ENCODE results near the gene SNIP1. TPM values are rescaled to one million over a fixed set of nuclear protein-coding genes. Genes with fewer than 3 reads are reported as not detected.
"Not testable (repeated sequence)": the region's sequence is repeated elsewhere in the genome, so short reads cannot be mapped to it uniquely, and the experiment has no call there.

SNIP1 gene
- total and polyA plus RNA-seq, 7 experiments from 2014 or later = 5.2 to 53.6 (median 33.8) TPM

GRCh38 chr1:37518241-37518640 is 35.9 kb downstream of the SNIP1 start:
- H3K27me3 Mint-ChIP-seq; H3K4me1 ChIP-seq (ENCODE audit: control insufficient read depth in 2 of 2, insufficient read depth in 2 of 2, low read length in 2 of 2); ATAC-seq; H3K9me3 ChIP-seq (ENCODE audit: control insufficient read depth in 2 of 3, low read length in 3 of 3); H3K36me3 ChIP-seq (ENCODE audit: control insufficient read depth in 2 of 3, insufficient read depth in 3 of 3, low read length in 3 of 3); H3K36me3 Mint-ChIP-seq; POLR2A ChIA-PET; H3K4me3 ChIP-seq (ENCODE audit: low read length); H3K27ac ChIP-seq (ENCODE audit: low read depth, low read length); DNase-seq; H3K4me3 Mint-ChIP-seq; H3K27me3 ChIP-seq (ENCODE audit: control insufficient read depth in 2 of 2, insufficient read depth in 2 of 2, low read length in 2 of 2); CTCF ChIA-PET; H3K27ac Mint-ChIP-seq: not testable (repeated sequence)
- H3K9me3 Mint-ChIP-seq = peaks cover 0 to 12% (median 4%) of the 10 kb centered on the region in 11 donors
- H3K4me1 Mint-ChIP-seq = peaks cover 4 to 36% (median 31%) of the 10 kb centered on the region in 7 donors
- intact Hi-C loops (cut with micrococcal nuclease) = loop anchor here in 1 of 2 donors (10.0 kb wide), 1 partner anchor 77 kb away; the partner anchor contains the start of gene GNL2

- no peaks in the 10 kb centered on the region for H3K27me3 ChIP-seq (ENCODE audit: control insufficient read depth in 2 of 2, insufficient read depth in 2 of 2, low read length in 2 of 2)
- CTCF ChIA-PET = no interaction called here
- peaks cover 6 to 42% (median 37%) of the 10 kb centered on the region in 7 donors for H3K4me1 Mint-ChIP-seq
Measured at GRCh38 chr1:37517569-37517968, 36.5 kb downstream of the SNIP1 start.

GRCh38 chr1:37515185-37516034 is 38.7 kb downstream of the SNIP1 start:
- H3K4me3 Mint-ChIP-seq = peak overlapping the region; percentile 88 to 98 (median 96)
- ChIA-PET POLR2A (interaction anchor here (0.6 to 4.6 kb wide), 20 partner anchors 10 to 176 kb away, joined by 3 to 52 read pairs (median 6); partner anchors contain the start of genes CDCA8, SNIP1 and ZC3H12A), CTCF (interaction anchor here (0.6 to 1.9 kb wide), 9 partner anchors 10 to 1036 kb away, joined by 3 to 10 read pairs (median 4); no protein-coding TSS in a partner anchor)
- DNase-seq (peak in 1 of 9 donors; percentile 2), ATAC-seq (no peak)
- Histone ChIP-seq H3K36me3 (ENCODE audit: control insufficient read depth in 2 of 3, insufficient read depth in 3 of 3, low read length in 3 of 3) (peaks cover 0 to 7% (median 0%) of the 10 kb centered on the region in 3 experiments), H3K4me1 (ENCODE audit: control insufficient read depth in 2 of 2, insufficient read depth in 2 of 2, low read length in 2 of 2) (peaks cover 16 to 22% of the 10 kb centered on the region in 2 donors), H3K27me3 (ENCODE audit: control insufficient read depth in 2 of 2, insufficient read depth in 2 of 2, low read length in 2 of 2) (no peaks in the 10 kb centered on the region), H3K9me3 (ENCODE audit: control insufficient read depth in 2 of 3, low read length in 3 of 3) (no peaks in the 10 kb centered on the region), H3K27ac (ENCODE audit: low read depth, low read length) (peak overlapping the region; percentile 89), H3K4me3 (ENCODE audit: low read length) (peak overlapping the region; percentile 87)
- peaks cover 10 to 55% (median 46%) of the 10 kb centered on the region in 7 donors for H3K4me1 Mint-ChIP-seq
- peaks cover 0 to 8% (median 4%) of the 10 kb centered on the region in 5 donors for H3K36me3 Mint-ChIP-seq
- peaks cover 0 to 4% (median 0%) of the 10 kb centered on the region in 5 donors for H3K27me3 Mint-ChIP-seq
- H3K9me3 Mint-ChIP-seq = peaks cover 0 to 5% (median 0%) of the 10 kb centered on the region in 11 donors
- peak overlapping the region; percentile 93 to 99 (median 98) for H3K27ac Mint-ChIP-seq
- intact Hi-C loops (cut with micrococcal nuclease) = loop anchor here (2.0 to 10.0 kb wide), 3 partner anchors 39 to 167 kb away; partner anchors contain the start of gene GNL2 (in 1 of the 2)

More at GRCh38 chr1:37517569-37517968, 36.5 kb downstream of the SNIP1 start:
- peaks cover 0 to 3% (median 0%) of the 10 kb centered on the region in 5 donors for H3K36me3 Mint-ChIP-seq
- H3K4me3 Mint-ChIP-seq = peak overlapping the region in 1 of 10 donors; percentile 35
- intact Hi-C loops (cut with micrococcal nuclease) = loop anchor here in 1 of 2 donors (10.0 kb wide), 1 partner anchor 77 kb away; the partner anchor contains the start of gene GNL2
- Histone ChIP-seq H3K9me3 (ENCODE audit: control insufficient read depth in 2 of 3, low read length in 3 of 3) (no peaks in the 10 kb centered on the region), H3K4me1 (ENCODE audit: control insufficient read depth in 2 of 2, insufficient read depth in 2 of 2, low read length in 2 of 2) (peaks cover 12 to 13% of the 10 kb centered on the region in 2 donors), H3K36me3 (ENCODE audit: control insufficient read depth in 2 of 3, insufficient read depth in 3 of 3, low read length in 3 of 3) (no peaks in the 10 kb centered on the region), H3K27ac (ENCODE audit: low read depth, low read length) (no peak overlapping the region), H3K4me3 (ENCODE audit: low read length) (no peak overlapping the region)
- peak overlapping the region in 1 of 9 donors; percentile 11 for H3K27ac Mint-ChIP-seq
- POLR2A ChIA-PET = no interaction called here
- DNase-seq (no peak), ATAC-seq (no peak)
- H3K27me3 Mint-ChIP-seq = peaks cover 0 to 4% (median 0%) of the 10 kb centered on the region in 5 donors
- H3K9me3 Mint-ChIP-seq = peaks cover 0 to 5% (median 0%) of the 10 kb centered on the region in 11 donors

- peak; percentile 99 for ATAC-seq
- Histone ChIP-seq H3K27ac (ENCODE audit: low read depth, low read length) (peak within 1 kb of the TSS; percentile 89), H3K4me3 (ENCODE audit: low read length) (peak within 1 kb of the TSS; percentile 87), H3K9me3 (ENCODE audit: control insufficient read depth in 2 of 3, low read length in 3 of 3) (no peaks in the 10 kb centered on the region), H3K27me3 (ENCODE audit: control insufficient read depth in 2 of 2, insufficient read depth in 2 of 2, low read length in 2 of 2) (no peaks in the 10 kb centered on the region), H3K4me1 (ENCODE audit: control insufficient read depth in 2 of 2, insufficient read depth in 2 of 2, low read length in 2 of 2) (peaks cover 16 to 22% of the 10 kb centered on the region in 2 donors), H3K36me3 (ENCODE audit: control insufficient read depth in 2 of 3, insufficient read depth in 3 of 3, low read length in 3 of 3) (peaks cover 0 to 7% (median 0%) of the 10 kb centered on the region in 3 experiments)
- H3K9me3 Mint-ChIP-seq = peaks cover 0 to 5% (median 0%) of the 10 kb centered on the region in 11 donors
- H3K4me3 Mint-ChIP-seq = peak within 1 kb of the TSS; percentile 92 to 99 (median 98)
- H3K27me3 Mint-ChIP-seq = peaks cover 0 to 4% (median 0%) of the 10 kb centered on the region in 5 donors
- H3K27ac Mint-ChIP-seq = peak within 1 kb of the TSS; percentile 93 to 99 (median 98)
- H3K4me1 Mint-ChIP-seq = peaks cover 10 to 50% (median 43%) of the 10 kb centered on the region in 7 donors
- intact Hi-C loops (cut with micrococcal nuclease) = loop anchor here (1.0 to 10.0 kb wide), 9 partner anchors 38 to 346 kb away; partner anchors contain the start of genes CDCA8 (in 2 of the 2), SNIP1 (in 2 of the 2), GNL2 (in 1 of the 2) and ZC3H12A (in 1 of the 2)
- CTCF ChIA-PET = interaction anchor here (0.6 to 1.9 kb wide), 12 partner anchors 9 to 1035 kb away, joined by 3 to 10 read pairs (median 4); no protein-coding TSS in a partner anchor
- DNase-seq = peak; percentile 76 to 92 (median 87)
- POLR2A ChIA-PET = interaction anchor here (0.6 to 4.6 kb wide), 18 partner anchors 9 to 418 kb away, joined by 3 to 52 read pairs (median 6); partner anchors contain the start of genes CDCA8, SNIP1 and ZC3H12A
- peaks cover 0 to 8% (median 4%) of the 10 kb centered on the region in 5 donors for H3K36me3 Mint-ChIP-seq
Measured at GRCh38 chr1:37514350-37515184, 39.5 kb downstream of the SNIP1 start, which contains the start of gene MEAF6. TSS of gene MEAF6 (minus strand) at chr1:37514766. CDS start at chr1:37514746, 20 bp downstream.

- Mint-ChIP-seq H3K27ac (peak overlapping the region; percentile 85 to 98 (median 95)), H3K27me3 (peaks cover 0 to 4% (median 0%) of the 10 kb centered on the region in 5 donors), H3K4me1 (peaks cover 10 to 50% (median 43%) of the 10 kb centered on the region in 7 donors), H3K36me3 (peaks cover 0 to 14% (median 10%) of the 10 kb centered on the region in 5 donors), H3K4me3 (peak overlapping the region; percentile 92 to 99 (median 97)), H3K9me3 (peaks cover 0 to 3% (median 0%) of the 10 kb centered on the region in 11 donors)
- DNase-seq (peak; percentile 9 to 67 (median 18)), ATAC-seq (peak; percentile 1)
- ChIA-PET POLR2A (interaction anchor here (0.6 to 4.6 kb wide), 13 partner anchors 8 to 419 kb away, joined by 3 to 52 read pairs (median 6); partner anchors contain the start of genes SNIP1 and ZC3H12A), CTCF (interaction anchor here (0.6 to 1.9 kb wide), 9 partner anchors 8 to 1387 kb away, joined by 3 to 10 read pairs (median 3); no protein-coding TSS in a partner anchor)
- Histone ChIP-seq H3K36me3 (ENCODE audit: control insufficient read depth in 2 of 3, insufficient read depth in 3 of 3, low read length in 3 of 3) (peaks cover 0 to 12% (median 0%) of the 10 kb centered on the region in 3 experiments), H3K9me3 (ENCODE audit: control insufficient read depth in 2 of 3, low read length in 3 of 3) (no peaks in the 10 kb centered on the region), H3K27me3 (ENCODE audit: control insufficient read depth in 2 of 2, insufficient read depth in 2 of 2, low read length in 2 of 2) (no peaks in the 10 kb centered on the region), H3K27ac (ENCODE audit: low read depth, low read length) (peak overlapping the region; percentile 89), H3K4me3 (ENCODE audit: low read length) (peak overlapping the region; percentile 87), H3K4me1 (ENCODE audit: control insufficient read depth in 2 of 2, insufficient read depth in 2 of 2, low read length in 2 of 2) (peaks cover 16 to 22% of the 10 kb centered on the region in 2 donors)
- intact Hi-C loops (cut with micrococcal nuclease) = loop anchor here (1.0 to 10.0 kb wide), 9 partner anchors 37 to 346 kb away; partner anchors contain the start of genes CDCA8 (in 2 of the 2), SNIP1 (in 2 of the 2), GNL2 (in 1 of the 2) and ZC3H12A (in 1 of the 2)
Measured at GRCh38 chr1:37513795-37514349, 40.2 kb downstream of the SNIP1 start.

Measured in naive thymus-derived CD4-positive, alpha-beta T cell (primary cell).